NT2/D1 (cell line): ENCODE measurements around the gene TSPAN5.
"Not testable (repeated sequence)": the region's sequence is repeated elsewhere in the genome, so short reads cannot be mapped to it uniquely, and the experiment has no call there.

Experiments
- DNase-seq: peaks from one replicate; pipeline ENCODE4 v3.0.0-alpha.2; 2011; ENCODE audit warnings: low read depth, low spot score
- H3K27me3 ChIP-seq: 2 replicates; pipeline ENCODE4 v1.6.0; 2011; ENCODE audit warnings: mild to moderate bottlenecking; ENCODE audit not compliant: insufficient read length, insufficient read depth
- H3K36me3 ChIP-seq: 2 replicates; pipeline ENCODE4 v1.6.1; 2011; ENCODE audit warnings: mild to moderate bottlenecking, low read length, mixed read lengths; ENCODE audit not compliant: insufficient read depth, insufficient read length
- H3K4me1 ChIP-seq: 2 replicates; pipeline ENCODE4 v1.5.1; 2011; ENCODE audit not compliant: insufficient read depth, insufficient read length
- H3K4me3 ChIP-seq: 2 replicates; pipeline ENCODE4 v1.5.1; 2011; ENCODE audit warnings: low read depth; ENCODE audit not compliant: insufficient read length
- H3K9ac ChIP-seq: 2 replicates; pipeline ENCODE4 v1.6.0; 2011; ENCODE audit warnings: low read depth; ENCODE audit not compliant: insufficient read length
- H3K9me3 ChIP-seq: 2 replicates; pipeline ENCODE4 v1.5.1; 2011; ENCODE audit warnings: mild to moderate bottlenecking, low read length; ENCODE audit not compliant: insufficient read depth
- SUZ12 ChIP-seq: IDR thresholded peaks from 2 replicates; pipeline ENCODE4 v1.6.1; 2011; ENCODE audit not compliant: insufficient read length, insufficient read depth; ENCODE audit errors: extremely low read depth
- YY1 ChIP-seq: IDR thresholded peaks from 2 replicates; pipeline ENCODE4 v1.6.1; 2011; ENCODE audit not compliant: insufficient read length, insufficient read depth
- ZNF274 ChIP-seq: IDR thresholded peaks from 2 replicates; pipeline ENCODE4 v1.6.1; 2011; ENCODE audit warnings: mild to moderate bottlenecking, low read depth, low read length

Gene TSPAN5

DNA sequence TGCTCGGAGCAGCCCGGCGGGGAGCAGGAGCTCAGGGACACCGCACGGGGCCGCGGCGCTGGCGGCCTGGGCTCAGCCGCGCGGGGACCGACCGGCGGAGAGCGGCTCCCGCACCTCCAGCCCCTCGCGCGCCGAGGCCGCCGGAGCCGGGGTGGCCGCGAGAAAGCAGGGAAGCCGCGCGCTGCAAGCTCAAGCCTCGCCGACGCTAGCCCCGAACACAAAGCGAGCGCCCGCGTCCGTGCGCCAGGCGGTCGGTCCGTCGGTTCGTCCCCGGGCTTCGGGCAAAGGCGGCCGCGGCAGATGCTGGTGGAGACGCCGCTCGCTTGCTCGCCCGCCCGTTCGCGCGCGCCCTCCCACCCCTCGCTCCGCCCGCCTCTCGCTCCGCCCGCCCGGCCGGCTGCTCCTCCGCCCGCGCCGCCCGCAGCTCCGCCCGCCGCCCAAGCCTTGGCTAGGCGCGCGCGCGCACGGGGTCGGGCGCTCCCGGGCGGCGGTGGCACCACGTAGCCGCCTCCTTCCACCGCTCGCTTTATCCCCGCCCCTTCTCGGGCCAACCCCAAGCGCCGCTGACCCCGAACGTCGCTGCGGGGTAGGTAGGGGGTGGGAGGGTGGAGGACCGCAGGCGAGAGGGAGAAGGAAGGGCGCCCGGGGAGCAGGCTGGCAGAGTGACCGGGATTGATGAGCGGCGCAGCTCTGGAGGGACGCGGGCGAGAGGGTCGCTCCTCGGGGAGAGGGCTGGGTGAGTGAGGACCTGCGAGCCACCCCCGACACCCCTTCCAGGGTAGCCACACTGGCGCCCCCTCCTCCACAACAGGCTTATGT lies at the start of gene TSPAN5:
TSPAN5 (minus strand) TSS at position 325 of the 819 bp plus-strand sequence.
- peaks cover 53% of the 10 kb centered on the region for H3K27me3 ChIP-seq
- no peaks in the 10 kb centered on the region for H3K36me3 ChIP-seq
- DNase-seq: peak; percentile 52
- TF ChIP-seq SUZ12: no peak
- no peak for TF ChIP-seq ZNF274
- no peak for TF ChIP-seq YY1
- peaks cover 5% of the 10 kb centered on the region for H3K4me1 ChIP-seq
- H3K9me3 ChIP-seq: no peaks in the 10 kb centered on the region
- H3K9ac ChIP-seq: peak within 1 kb of the TSS; percentile 82
- peak within 1 kb of the TSS; percentile 66 for H3K4me3 ChIP-seq

DNA sequence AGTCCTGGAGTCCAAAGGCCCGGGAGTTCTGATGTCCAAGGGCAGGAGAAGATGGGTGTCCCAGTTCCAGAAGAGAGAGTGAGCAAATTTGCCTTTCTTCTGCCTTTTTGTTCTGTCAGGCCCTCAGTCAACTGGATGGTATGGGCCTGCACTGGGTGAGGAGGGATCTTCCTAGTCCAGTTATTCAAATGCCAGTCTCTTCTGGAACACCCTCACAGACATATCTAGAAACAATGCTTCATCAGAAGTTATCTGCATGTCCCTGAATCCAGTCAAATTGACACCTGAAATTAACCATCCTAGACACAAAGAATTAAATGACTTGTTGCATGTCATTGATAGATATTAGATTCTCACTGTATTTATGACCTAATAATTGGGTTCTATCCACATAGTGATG lies 48.5 kb upstream of the TSPAN5 start:
- no peak for TF ChIP-seq ZNF274
- no peak for TF ChIP-seq YY1
- TF ChIP-seq SUZ12: no peak
- Histone ChIP-seq H3K4me1 (no peaks in the 10 kb centered on the region), H3K36me3 (no peaks in the 10 kb centered on the region), H3K9ac (no peak overlapping the region), H3K4me3 (no peak overlapping the region), H3K9me3 (peaks cover 30% of the 10 kb centered on the region; the same call in 1 of the 2 replicates), H3K27me3 (no peaks in the 10 kb centered on the region)
- DNase-seq: no peak

DNA sequence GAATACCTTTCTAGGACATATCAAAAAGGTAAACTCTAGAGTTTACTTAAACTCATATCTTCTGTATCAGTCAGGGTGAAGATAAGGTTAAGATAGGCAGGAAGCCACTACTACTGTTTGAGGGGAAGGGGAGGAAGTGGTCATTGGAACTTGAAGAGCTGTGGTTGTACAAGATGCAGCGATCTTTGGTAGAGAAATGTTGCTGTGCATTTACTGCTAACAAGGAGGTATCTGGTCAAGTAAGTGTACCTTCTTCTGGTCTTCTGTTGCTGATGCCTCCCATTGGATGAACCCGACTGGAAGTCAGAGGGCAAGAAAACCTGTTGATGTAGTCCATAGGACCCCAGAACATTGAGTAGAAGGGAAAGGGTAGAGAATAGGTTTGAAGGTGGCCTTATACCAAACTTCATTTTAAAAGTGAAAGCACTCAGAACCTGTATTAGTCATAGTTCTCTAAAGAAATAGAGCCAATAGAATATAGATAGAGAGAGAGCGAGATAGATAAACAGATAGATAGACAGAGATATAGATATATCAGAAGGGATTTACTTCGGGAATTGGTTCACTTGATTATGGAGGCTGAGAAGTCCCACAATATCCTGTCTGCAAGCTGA lies 47.9 kb upstream of the TSPAN5 start:
- H3K9ac ChIP-seq: no peak overlapping the region
- no peaks in the 10 kb centered on the region for H3K4me1 ChIP-seq
- H3K27me3 ChIP-seq: no peaks in the 10 kb centered on the region
- H3K4me3 ChIP-seq: no peak overlapping the region
- no peak for DNase-seq
- TF ChIP-seq ZNF274 (no peak), YY1 (no peak), SUZ12 (no peak)
- H3K9me3 ChIP-seq: peaks cover 30% of the 10 kb centered on the region; the same call in 1 of the 2 replicates
- H3K36me3 ChIP-seq: no peaks in the 10 kb centered on the region

DNA sequence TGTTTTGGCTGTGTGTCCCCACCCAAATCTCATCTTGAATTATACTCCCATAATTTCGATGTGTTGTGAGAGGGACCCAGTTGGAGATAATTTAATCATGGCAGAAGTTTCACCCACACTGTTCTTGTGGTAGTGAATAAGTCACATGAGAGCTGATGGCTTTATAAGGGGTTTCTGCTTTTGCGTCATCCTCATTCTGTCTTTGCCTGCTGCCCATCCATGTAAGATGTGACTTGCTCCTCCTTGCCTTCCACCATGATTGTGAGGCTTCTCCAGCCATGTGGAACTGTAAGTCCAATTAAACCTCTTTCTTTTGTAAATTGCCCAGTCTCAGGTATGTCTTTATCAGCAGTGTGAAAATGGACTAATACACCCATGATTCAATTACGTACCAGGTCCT lies 47.2 kb upstream of the TSPAN5 start:
- not testable (repeated sequence) for H3K36me3 ChIP-seq, H3K27me3 ChIP-seq, H3K4me3 ChIP-seq, H3K4me1 ChIP-seq, DNase-seq, H3K9ac ChIP-seq
- peaks cover 30% of the 10 kb centered on the region; the same call in 1 of the 2 replicates for H3K9me3 ChIP-seq

DNA sequence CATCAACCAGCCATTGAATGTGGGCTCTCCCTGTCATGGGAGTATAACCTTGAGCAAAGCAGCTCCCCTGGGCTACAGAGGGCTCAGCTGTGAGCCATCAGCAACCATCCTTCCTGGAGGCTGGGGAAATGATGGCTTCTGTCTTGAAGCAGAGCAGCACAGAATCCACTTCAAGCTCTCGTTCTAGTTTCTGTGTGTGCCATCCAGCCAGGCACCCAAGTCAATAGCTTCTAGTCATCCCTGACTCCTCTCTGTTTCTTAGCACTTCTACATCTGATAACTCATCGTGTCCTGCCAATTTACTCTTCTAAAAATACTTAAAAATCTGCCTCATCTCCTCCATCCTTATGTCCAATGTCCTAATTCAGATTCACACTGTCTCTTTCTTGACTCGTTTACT lies 42.2 kb upstream of the TSPAN5 start:
- no peak for DNase-seq
- Histone ChIP-seq H3K27me3 (no peaks in the 10 kb centered on the region), H3K36me3 (no peaks in the 10 kb centered on the region), H3K9me3 (peaks cover 20% of the 10 kb centered on the region; the same call in 1 of the 2 replicates), H3K9ac (no peak overlapping the region), H3K4me3 (no peak overlapping the region), H3K4me1 (no peaks in the 10 kb centered on the region)
- TF ChIP-seq SUZ12: no peak
- TF ChIP-seq ZNF274: no peak
- no peak for TF ChIP-seq YY1

DNA sequence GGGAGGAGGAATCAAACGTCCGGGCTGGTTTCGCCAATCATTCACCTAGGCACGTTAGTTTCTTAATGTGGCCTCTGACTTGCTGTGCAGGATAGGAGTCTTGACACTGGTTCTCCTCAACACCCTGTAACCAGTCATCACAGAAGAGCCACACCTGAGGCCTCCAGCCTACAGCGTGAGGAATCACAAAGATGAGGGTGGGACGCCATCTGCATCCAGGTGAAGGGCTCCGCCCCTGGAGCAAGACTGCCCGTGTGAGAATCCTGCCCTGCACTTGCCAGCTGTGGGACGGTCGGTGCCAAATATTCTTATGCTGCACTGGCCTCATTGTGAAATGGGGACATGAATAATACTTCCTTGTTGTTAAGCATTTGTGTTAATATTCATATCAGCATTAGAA lies 35.7 kb upstream of the TSPAN5 start:
- no peak for TF ChIP-seq SUZ12
- Histone ChIP-seq H3K4me3 (no peak overlapping the region), H3K4me1 (no peaks in the 10 kb centered on the region), H3K27me3 (no peaks in the 10 kb centered on the region), H3K36me3 (no peaks in the 10 kb centered on the region), H3K9me3 (peaks cover 7% of the 10 kb centered on the region; the same call in 1 of the 2 replicates), H3K9ac (no peak overlapping the region)
- no peak for DNase-seq

DNA sequence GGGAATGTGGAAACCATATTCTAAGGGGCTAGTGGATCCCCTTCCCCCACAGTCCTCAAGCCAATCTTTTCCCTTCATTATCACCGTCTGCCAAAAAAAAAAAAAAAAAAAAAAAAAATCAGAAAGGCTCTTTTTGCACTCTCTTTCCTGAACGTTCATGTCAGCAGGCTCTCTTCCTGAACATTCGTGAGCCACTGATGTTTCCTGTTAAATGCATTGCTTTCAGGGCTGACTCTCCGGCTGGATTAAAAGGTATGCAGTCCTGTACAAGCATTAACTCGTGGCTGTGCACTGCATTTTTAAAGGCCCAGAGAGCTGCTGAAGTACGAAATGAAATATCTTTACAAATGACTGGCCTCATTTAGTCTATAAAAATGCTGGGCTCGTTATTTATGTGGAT lies 34.0 kb upstream of the TSPAN5 start:
- H3K36me3 ChIP-seq: no peaks in the 10 kb centered on the region
- no peaks in the 10 kb centered on the region for H3K27me3 ChIP-seq
- H3K9me3 ChIP-seq: peaks cover 4% of the 10 kb centered on the region; the same call in 1 of the 2 replicates
- no peaks in the 10 kb centered on the region for H3K4me1 ChIP-seq
- TF ChIP-seq SUZ12: no peak
- no peak for TF ChIP-seq ZNF274
- no peak for TF ChIP-seq YY1
- DNase-seq: no peak
- H3K4me3 ChIP-seq: no peak overlapping the region
- no peak overlapping the region for H3K9ac ChIP-seq
